ENCODE data around the gene NMUR1.

NMUR1 gene

DNA sequence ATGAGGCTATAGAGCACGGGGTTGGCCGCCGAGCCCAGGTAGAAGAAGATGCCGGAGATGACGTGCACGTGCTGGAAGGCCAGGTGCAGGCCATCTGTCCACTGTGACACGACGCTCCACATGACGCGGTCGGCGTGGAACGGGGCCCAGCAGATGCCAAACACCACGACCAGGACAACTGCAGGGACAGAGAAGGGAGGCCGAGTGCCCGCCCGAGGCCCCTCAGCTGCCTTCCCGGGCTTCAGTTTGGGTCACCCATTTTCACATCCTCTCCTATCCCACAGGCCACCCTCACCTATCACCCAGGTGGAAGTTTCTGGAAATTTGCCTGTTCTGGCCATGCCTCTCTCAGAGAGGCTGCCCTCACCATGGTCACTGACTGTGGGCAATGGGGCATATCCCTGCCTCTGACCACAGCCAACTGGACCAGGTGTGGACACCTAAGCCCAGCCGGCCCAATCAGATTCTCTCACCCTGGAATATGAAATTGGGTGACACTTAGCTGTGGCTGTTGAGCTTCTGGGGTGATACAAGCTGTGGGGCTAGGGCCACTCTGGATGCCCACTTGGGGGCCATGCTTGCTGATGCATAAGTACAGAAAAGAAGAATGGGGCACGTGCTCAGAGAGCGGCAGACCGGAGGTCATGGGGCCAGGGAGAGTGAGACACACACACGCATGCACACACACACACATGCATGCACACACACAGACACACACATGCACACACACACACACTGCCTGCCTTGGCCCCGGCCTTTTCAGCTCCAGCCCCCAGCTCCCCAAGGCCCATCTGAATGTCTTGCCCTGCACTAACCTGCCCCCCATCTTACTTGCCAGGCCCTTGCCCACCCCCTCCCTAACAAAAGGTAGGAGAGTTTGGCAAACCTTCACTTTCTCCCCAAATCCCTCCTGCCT, 4.7 kb downstream of the NMUR1 start:
- DNase-seq: no peak

GRCh38 chr2:231524477-231525247, 5.6 kb downstream of the NMUR1 start:
- no peak for DNase-seq

GRCh38 chr2:231523451-231524285, 6.6 kb downstream of the NMUR1 start:
- no peak for DNase-seq

GRCh38 chr2:231522418-231523180, 7.6 kb downstream of the NMUR1 start:
- no peak for DNase-seq

DNA sequence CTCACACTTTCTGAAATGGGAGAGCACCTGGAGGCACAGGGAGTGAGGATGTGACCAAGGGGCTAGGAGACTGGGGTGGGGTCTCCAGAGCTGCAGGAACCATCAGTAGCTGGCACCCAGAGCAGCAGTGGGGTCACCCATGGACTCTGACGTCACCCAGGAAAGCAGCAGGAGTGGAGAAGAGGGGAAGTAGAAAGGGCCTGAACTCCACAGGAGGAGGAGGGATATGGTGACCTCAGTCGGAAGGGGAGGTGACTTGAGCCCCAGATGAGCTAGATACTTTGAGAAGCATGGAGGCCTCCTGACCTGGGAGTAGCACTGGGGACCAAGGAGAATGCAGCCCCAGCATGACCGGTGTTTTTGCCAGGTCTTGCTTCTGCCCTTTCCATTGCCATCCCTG, 8.8 kb downstream of the NMUR1 start:
- no peak for DNase-seq

DNA sequence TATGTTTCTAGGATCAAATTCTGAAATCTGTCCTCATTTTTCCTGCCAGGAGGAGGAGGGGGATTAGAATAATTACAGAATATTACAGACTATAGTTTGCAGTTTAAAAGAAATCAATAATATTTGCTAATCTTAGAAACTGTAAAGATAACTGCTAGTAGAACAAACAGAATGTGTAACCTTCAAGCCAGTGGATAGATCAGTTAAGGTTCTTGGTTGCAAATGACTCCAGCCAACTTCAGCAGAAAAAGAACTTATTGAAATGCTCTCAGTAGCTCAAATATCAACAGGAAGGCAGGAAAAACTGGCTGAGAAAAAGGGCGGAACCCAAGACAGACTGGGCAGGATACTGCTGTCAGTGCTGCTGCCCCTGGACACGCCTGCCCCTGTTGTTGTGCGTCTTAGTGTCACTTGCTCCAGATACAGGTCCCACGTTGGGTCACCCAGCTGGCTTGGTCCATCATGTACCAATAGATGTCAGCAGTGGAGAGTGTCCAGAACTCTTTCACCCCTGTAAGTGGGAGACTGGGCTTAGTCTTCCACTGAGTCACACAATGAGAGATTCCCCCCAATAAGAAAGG, 10.2 kb downstream of the NMUR1 start:
- no peak for DNase-seq

DNA sequence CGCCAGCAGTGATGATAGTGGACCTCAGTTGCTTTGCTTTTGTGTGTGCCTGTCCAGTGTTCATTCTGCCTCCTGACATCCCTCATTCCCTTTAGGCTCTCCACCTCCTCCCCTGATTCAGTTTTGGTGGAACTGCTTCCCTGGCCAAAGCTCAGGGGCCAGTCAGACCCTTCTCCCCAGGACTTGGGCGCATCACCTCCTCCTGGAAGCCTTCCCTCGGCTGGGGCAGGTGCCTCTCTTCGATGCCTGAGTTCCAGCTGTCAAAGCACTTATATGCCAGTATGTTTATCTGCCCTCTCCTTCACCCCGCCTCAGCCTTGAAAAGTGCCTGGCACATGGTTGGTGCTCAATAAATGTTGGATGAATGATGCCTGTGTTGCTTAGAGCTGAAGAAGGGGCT, 11.5 kb downstream of the NMUR1 start:
- DNase-seq: peak; percentile 30

DNA sequence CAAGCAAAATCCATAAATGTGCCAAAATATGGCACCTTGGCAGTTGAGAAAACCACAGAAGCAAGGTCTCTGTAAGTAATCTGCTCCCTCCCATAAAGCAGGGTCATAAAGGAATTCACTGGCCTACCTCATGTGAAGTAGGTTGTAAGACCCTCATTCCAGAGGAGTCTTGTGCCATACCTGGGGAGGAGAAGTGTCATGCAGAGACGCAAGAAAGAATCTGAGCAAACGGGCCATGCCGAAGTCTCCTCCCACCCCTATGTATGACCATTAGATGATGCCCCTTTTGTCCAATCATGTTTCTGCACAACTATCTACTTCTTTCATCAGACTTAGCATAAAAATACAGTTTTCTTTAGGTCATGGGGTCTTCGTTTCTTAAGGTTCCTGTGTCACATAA, 14.6 kb downstream of the NMUR1 start:
- no peak for DNase-seq

- no peak for DNase-seq
Measured at GRCh38 chr2:231514951-231515297, 15.3 kb downstream of the NMUR1 start.

DNA sequence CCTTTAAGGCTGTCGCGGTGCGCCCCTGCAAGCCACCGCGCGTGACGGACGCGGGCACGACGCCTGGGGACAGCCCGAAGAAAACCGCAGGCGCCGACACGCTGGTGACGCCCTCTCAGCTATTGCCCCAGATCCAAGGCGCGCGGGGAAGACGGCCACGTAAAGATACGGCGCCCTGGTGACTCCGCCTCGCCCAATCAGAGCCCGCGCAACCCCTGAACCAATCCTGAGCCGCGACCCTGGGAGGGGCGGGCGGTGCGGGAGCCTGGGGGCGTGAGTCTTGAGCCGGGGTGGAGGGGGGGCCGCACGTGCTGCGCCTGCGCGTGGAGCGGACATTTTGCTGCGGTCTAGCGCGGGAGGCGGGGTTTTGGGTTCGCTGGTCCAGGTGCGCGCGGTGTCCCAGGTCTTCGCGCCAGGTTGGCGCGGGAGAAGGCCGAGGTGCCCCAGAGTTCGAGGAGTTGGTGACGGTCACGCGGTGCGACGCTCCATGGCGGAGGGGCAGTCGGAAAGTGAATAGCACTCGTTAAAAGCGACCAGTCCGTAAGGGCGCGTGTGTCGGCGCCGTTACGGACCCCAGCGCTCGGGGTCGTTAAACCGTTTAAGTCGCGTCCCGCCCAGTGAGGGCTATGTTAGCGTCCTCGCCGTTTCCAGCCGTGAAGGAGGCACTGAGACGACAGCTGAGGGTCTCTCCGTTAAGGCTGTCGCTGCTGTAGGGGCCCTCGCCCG, 15.9 kb downstream of the NMUR1 start:
- DNase-seq: peak; percentile 93

DNA sequence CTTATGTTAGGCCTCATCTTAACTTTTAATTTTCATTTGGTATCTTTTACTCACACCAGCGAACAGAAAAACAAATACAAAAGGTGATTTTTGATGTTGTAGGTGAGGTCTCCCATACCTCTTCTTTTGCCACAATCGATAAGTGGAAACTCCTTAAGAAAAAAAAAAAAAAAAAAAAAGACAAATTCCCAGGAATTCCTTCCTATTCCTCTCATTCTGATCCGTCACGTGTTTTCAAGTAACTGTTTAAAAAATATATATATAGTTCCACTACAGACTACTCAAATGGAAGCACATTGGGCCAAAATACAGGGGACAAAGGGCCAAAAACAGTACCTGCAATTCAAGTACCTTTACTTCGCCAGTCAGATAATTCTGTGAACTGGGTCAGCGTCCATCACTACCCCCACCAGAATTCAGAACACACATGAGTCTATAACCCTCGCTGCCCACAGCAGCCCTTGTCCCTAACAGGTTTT, 16.5 kb downstream of the NMUR1 start:
- no peak for DNase-seq

GRCh38 chr2:231512222-231512621, 18.0 kb downstream of the NMUR1 start:
- peak; percentile 20 for DNase-seq

DNA sequence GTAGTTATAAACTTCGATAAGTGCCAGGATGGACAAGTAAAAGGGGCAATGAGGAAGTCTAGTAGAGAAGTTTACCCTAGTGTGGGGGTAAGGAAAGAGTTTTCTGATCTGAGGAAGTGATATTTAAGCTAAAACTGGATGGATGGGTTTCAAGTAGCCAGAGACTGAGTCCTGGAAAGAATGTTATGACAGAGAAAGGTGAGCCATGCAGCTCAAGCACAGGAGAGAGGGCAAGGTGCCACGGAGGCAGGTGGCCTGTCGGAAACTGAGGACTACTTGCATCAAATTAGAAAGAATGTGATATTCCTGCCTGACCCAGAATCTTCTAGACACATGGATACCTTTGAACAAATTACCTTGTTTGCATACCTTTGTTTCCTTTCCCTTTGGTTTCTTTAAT, 26.5 kb downstream of the NMUR1 start:
- no peak for DNase-seq

DNA sequence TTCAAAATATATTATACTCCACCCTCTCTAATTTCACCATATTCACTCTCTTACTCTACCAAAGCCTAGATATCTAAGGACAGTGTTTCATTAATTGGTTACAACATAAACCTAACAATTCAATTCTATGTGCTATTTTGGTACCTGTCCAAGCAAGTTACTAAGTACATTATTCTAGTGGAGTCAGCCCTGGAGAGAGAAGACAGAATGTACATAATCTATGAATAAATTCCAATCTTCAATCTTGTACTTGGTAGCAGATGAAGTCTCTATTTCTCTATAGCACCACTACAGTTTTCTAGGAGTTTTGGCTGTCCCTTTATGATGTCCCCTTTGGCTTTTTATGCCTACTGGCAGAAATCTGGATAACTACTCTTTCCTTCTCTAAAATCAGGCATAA, 27.6 kb downstream of the NMUR1 start:
- no peak for DNase-seq

DNA sequence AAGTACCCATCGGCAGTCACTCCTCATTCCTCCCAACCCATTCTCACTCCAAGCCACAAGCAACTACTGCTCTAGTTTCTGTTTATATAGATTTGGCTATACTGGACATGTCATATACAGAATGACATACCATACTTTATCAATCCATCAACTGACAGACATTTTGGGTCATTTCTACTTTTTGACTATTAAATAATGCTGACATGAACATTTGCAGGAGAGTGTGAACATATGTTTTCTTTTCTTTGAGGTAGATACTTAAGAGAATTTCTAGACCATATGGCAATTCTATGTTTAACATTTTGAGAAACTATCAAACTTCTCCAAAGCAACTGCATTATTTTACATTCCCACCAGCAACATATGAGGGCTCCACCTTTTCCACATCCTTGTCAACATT, 32.6 kb downstream of the NMUR1 start:
- DNase-seq: no peak

DNA sequence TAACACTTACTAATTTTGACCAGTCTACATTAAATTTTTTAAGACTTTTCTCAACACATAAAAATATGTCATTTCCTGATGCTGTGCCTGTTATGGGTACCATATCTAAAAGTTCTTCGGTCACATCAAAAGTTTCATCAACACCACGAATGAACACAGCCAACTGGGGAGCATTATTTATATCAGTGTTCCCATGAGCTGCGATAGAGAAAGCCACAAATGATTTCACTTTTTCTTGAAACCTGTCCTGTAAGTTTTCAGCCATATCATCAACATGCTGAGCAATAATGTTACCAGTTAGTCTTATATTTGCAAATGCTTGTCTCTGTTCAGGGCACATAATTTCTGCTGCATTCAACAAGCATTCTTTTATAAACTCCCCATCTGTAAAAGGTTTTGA, 35.6 kb downstream of the NMUR1 start:
- DNase-seq: no peak

DNA sequence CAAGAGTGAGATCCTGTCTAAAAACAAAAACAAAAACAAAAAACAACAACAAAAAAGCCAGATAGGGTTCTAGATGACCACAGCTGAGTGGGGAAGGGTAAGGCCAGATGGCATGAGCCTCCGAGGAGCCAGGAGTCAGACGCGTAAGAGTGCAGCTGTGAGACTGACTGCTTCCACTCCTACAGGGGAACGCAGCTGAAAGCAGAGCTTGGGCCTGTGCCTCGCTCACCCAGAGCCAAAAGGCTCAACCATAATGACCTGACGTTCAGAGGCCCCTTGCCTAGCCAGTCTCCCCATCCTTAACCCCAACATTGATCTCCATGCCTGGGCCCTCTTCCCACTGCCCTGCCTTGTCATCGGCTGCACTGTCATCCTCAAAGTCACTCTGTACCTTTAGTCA, 39.4 kb downstream of the NMUR1 start:
- DNase-seq: no peak

DNA sequence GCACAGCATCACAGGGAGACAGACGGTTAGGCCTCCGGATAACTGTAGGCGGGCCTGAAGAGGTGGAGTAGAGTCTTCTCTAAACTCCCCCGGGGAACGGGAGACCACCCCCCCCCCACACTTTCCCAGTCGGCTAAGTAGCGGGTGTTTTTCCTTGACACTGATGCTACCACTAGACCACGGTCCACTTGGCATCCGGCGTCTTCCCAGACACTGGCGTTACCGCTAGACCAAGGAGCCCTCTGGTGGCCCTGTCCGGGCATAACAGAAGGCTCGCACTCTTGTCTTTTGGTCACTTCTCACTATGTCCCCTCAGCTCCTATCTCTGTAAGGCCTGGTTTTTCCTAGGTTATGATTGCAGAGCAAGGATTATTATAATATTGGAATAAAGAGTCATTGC, 40.3 kb downstream of the NMUR1 start:
- no peak for DNase-seq

DNA sequence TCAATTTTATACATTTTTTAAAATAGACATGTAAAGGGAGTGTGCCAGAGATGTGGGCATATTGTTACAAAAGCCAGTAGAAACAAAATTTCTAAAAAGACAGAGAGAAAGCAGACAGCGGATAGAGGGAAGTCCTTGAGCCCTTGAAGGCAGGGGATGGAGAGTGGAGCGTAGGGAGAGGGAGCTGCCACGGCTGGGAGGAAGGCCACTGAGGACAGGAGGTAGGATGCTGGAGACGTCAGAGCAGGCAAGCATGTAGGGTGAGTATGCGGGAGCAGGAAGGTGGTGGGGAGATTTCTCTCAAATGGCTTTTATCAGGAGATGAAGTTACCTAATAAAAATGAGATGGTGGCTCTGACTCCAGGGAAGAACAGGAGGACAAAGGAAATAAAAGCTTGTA, 41.9 kb downstream of the NMUR1 start:
- DNase-seq: no peak

DNA sequence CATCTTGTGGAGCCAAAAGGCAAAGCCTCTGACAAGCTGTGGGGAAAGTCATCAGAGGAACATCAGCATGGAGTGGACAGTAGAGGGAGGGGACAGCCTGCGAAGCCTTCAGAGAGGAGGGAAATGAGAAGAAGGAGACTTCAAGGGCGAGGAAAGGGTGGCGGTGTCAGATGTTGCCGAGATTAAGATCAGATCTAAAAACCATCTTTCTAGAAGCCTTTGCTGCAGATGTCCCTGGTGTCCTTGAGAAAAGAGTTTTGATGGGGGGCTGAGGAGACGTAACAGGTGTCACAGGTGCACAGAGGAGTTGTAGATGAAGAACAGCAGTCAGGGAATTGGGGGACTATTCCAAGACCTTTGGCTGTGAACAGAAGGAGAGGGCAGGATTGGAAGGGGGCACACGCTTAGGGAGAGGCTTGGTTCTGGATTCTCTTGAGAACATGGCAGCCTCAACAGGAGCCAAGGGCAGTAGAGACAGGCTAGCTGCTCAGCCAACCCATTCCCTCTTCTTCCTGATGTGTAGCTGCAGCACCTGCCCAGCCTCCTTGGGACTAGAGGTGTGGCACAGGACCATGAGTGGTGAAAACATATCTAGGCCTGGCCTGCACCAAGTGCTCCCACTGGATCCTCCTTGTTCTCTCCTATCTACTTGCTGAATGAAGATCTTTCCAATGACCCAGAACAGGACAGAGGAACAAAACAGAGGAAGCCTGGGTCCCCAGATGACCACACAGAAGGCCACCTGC, 43.2 kb downstream of the NMUR1 start:
- DNase-seq: no peak
